Stimulated activated CD4-positive, alpha-beta T cell treated with anti-CD3 and anti-CD28 coated beads, Interleukin-12 subunit alpha, Interleukin-12 subunit beta, amount 100 ng/mL, for 48 hours (primary cell): ENCODE measurements around the gene PTPRU.

ENCODE experiments used
- DNase-seq, 3 donors: peaks; one replicate each; pipeline ENCODE4 v3.0.0-alpha.2; 2020; ENCODE audit warnings: low read depth in 2 of 3, low spot score in 1 of 3

Gene PTPRU

GRCh38 chr1:29330856-29331255, 94.5 kb downstream of the PTPRU start:
- DNase-seq, result no peak

GRCh38 chr1:29331309-29331708, 95.0 kb downstream of the PTPRU start:
- DNase-seq, result no peak

- DNase-seq, result no peak
These were observed 95.4 kb downstream of the PTPRU start for GRCh38 chr1:29331729-29332128.

GRCh38 chr1:29332204-29332603, 95.9 kb downstream of the PTPRU start:
- no peak for DNase-seq

- no peak for DNase-seq
These were observed 96.7 kb downstream of the PTPRU start for GRCh38 chr1:29333008-29333407.

- DNase-seq, result no peak
These were observed 99.3 kb downstream of the PTPRU start for GRCh38 chr1:29335573-29335972.

- no peak for DNase-seq
These were observed 102.7 kb downstream of the PTPRU start for GRCh38 chr1:29338908-29339575.

- no peak for DNase-seq
These were observed 105.6 kb downstream of the PTPRU start for GRCh38 chr1:29341936-29342335.

- DNase-seq, result no peak
These were observed 106.0 kb downstream of the PTPRU start for GRCh38 chr1:29342351-29342750.

GRCh38 chr1:29342983-29343382, 106.7 kb downstream of the PTPRU start:
- DNase-seq, result no peak

- DNase-seq, result no peak
These were observed 107.2 kb downstream of the PTPRU start for GRCh38 chr1:29343476-29343875.

GRCh38 chr1:29343908-29344307, 107.6 kb downstream of the PTPRU start:
- DNase-seq, result no peak

GRCh38 chr1:29344336-29344735, 108.0 kb downstream of the PTPRU start:
- DNase-seq, result no peak

- no peak for DNase-seq
These were observed 110.3 kb downstream of the PTPRU start for GRCh38 chr1:29346576-29346975.

- no peak for DNase-seq
These were observed 113.7 kb downstream of the PTPRU start for GRCh38 chr1:29349871-29350491.

GRCh38 chr1:29352719-29353420, 116.5 kb downstream of the PTPRU start:
- DNase-seq, result no peak

GRCh38 chr1:29354511-29355098, 118.3 kb downstream of the PTPRU start:
- no peak for DNase-seq

- no peak for DNase-seq
These were observed 119.1 kb downstream of the PTPRU start for GRCh38 chr1:29355375-29355774.

- DNase-seq, result no peak
These were observed 120.3 kb downstream of the PTPRU start for GRCh38 chr1:29356663-29357062.

- no peak for DNase-seq
These were observed 121.1 kb downstream of the PTPRU start for GRCh38 chr1:29357452-29357851.

- no peak for DNase-seq
These were observed 121.9 kb downstream of the PTPRU start for GRCh38 chr1:29358183-29358582.

GRCh38 chr1:29360768-29361167, 124.4 kb downstream of the PTPRU start:
- no peak for DNase-seq
